Endothelial cell of umbilical vein (primary cell): ENCODE results near the gene TCEA2. TPM values are rescaled to one million over a fixed set of nuclear protein-coding genes. Genes with fewer than 3 reads are reported as not detected.

Experiments used
- BruUV-seq: library from RNA; stranded (reverse); fragments of 400-500 nt; replicated peaks from 2 replicates; lab custom pipeline; 2021; lab: Mats Ljungman, UMichigan
- CTCF ChIA-PET: fragments of 300-600, 350-600 bp; sonication (Branson Sonifier 250); formaldehyde crosslinking; loops from one replicate; lab custom pipeline; 2021; ENCODE audit warnings: antibody characterized with exemption, inconsistent platforms; lab: Charles Lee
- POLR2A ChIA-PET: fragments of 300-600, 350-600 bp; sonication (Branson Sonifier 250); formaldehyde crosslinking; loops from one replicate; lab custom pipeline; 2021; ENCODE audit warnings: antibody characterized with exemption, inconsistent platforms; lab: Charles Lee
- DNase-seq: peaks from one replicate; pipeline ENCODE4 v3.0.0-alpha.2; 2011; ENCODE audit warnings: low read depth, low spot score
- FAIRE-seq: peaks from 2 replicates; lab custom pipeline; 2011; peaks lifted over from hg19 to GRCh38; lab: Jason Lieb, UNC
- H2AFZ ChIP-seq: 2 replicates; pipeline ENCODE4 v1.6.0; 2012; ENCODE audit warnings: low read depth, low read length, control low read depth, inconsistent platforms
- H3K27ac ChIP-seq: 2 replicates; pipeline ENCODE4 v1.5.1; 2011; ENCODE audit warnings: low read depth, mild to moderate bottlenecking, control low read depth, low read length, moderate library complexity; ENCODE audit not compliant: insufficient read depth
- H3K27me3 ChIP-seq, 2 experiments: 2 replicates each; pipeline versions ENCODE4 v1.6.0 to v1.6.1; 2011; ENCODE audit warnings: low read length in 2 of 2, mixed read lengths in 1 of 2; ENCODE audit not compliant: control insufficient read depth in 2 of 2, insufficient read depth in 2 of 2
- H3K36me3 ChIP-seq, 2 experiments: 2 replicates in 1 of 2; 3 replicates in 1 of 2; pipeline ENCODE4 v1.5.1; 2011; ENCODE audit warnings: low read length in 2 of 2, mild to moderate bottlenecking in 1 of 2, moderate library complexity in 1 of 2; ENCODE audit not compliant: control insufficient read depth in 2 of 2, insufficient read depth in 2 of 2; ENCODE audit errors: extremely low read depth in 1 of 2
- H3K4me1 ChIP-seq: 3 replicates; pipeline ENCODE4 v1.5.1; 2011; ENCODE audit warnings: mild to moderate bottlenecking, low read length; ENCODE audit not compliant: control insufficient read depth, insufficient read depth; ENCODE audit errors: extremely low read depth
- H3K4me2 ChIP-seq: 2 replicates; pipeline ENCODE4 v1.6.1; 2011; ENCODE audit warnings: low read length, control low read depth, mixed read lengths; ENCODE audit not compliant: insufficient read depth
- H3K4me3 ChIP-seq, 3 experiments: fragments of 200-600 bp in 1 of 3; sonication (generic), shearing (Covaris generic) in 1 of 3; replicated peaks in 1 of 3; 2 replicates each; pipeline ENCODE4 v1.5.1; 2011 to 2016; ENCODE audit warnings: control low read depth in 3 of 3, low read length in 3 of 3, mild to moderate bottlenecking in 2 of 3, inconsistent platforms in 1 of 3, low read depth in 1 of 3, moderate library complexity in 1 of 3; ENCODE audit not compliant: insufficient read depth in 1 of 3
- H3K79me2 ChIP-seq: 2 replicates; pipeline ENCODE4 v1.6.0; 2012; ENCODE audit warnings: low read length, inconsistent platforms; ENCODE audit not compliant: control insufficient read depth, insufficient read depth
- H3K9ac ChIP-seq: replicated peaks from 2 replicates; pipeline ENCODE3; 2011; ENCODE audit warnings: low read length, control low read depth; ENCODE audit not compliant: insufficient read depth; ENCODE audit errors: extremely low read depth
- H3K9me1 ChIP-seq: replicated peaks from 3 replicates; pipeline ENCODE4 v1.6.0; 2011; ENCODE audit warnings: mild to moderate bottlenecking, low read length; ENCODE audit not compliant: control insufficient read depth, insufficient read depth; ENCODE audit errors: extremely low read depth
- H3K9me3 ChIP-seq: replicated peaks from 2 replicates; pipeline ENCODE4 v1.5.1; 2012; ENCODE audit warnings: low read length, inconsistent platforms; ENCODE audit not compliant: control insufficient read depth, insufficient read depth
- H4K20me1 ChIP-seq: replicated peaks from 2 replicates; pipeline ENCODE3; 2011; ENCODE audit warnings: mild to moderate bottlenecking, low read length; ENCODE audit not compliant: control insufficient read depth, insufficient read depth; ENCODE audit errors: extremely low read depth
- EZH2 ChIP-seq: IDR thresholded peaks from 2 replicates; pipeline ENCODE4 v1.6.1; 2012; ENCODE audit warnings: borderline replicate concordance, low read depth, mild to moderate bottlenecking, moderate library complexity, low read length, inconsistent platforms; ENCODE audit not compliant: severe bottlenecking
- JUN ChIP-seq: IDR thresholded peaks from 2 replicates; pipeline ENCODE4 v1.6.1; 2011; ENCODE audit warnings: borderline replicate concordance, low read depth; ENCODE audit not compliant: insufficient read length, insufficient read depth
- POLR2A ChIP-seq: IDR thresholded peaks from 2 replicates; pipeline ENCODE4 v1.6.1; 2012; ENCODE audit warnings: low read depth, mild to moderate bottlenecking, control low read depth, low read length
- dilution Hi-C: fragments of 300-500 bp; cut with MboI; formaldehyde crosslinking; loops from one replicate; pipeline ENCODE4 v1.15.0; 2019; ENCODE audit warnings: low sequenced_read_pairs; ENCODE audit not compliant: extremely low pct_ligation_motif_present
- intact Hi-C: fragments of 100-400 bp; cut with micrococcal nuclease; formaldehyde crosslinking; loops from one replicate; pipeline ENCODE4 v1.10.0; 2022
- polyA plus RNA-seq, 4 experiments: library from polyadenylated mRNA; depleted of rRNA in 3 of 4; stranded (reverse) in 3 of 4; unstranded in 1 of 4; fragments of >200 nt; gene quantifications; 2 replicates each; pipeline versions ENCODE4 v1.2.1 to v1.2.3, GENCODE V29; 2011 to 2012; ENCODE audit warnings: missing spikeins in 1 of 4
- total RNA-seq: library from RNA; stranded (reverse); gene quantifications from 2 replicates; pipeline ENCODE4 v1.2.3, GENCODE V29; 2021
- TF ChIP-seq, protein P1 (sequence below), 2 donors: IDR thresholded peaks; 1 replicate in 1 of 2; 2 replicates in 1 of 2; pipeline ENCODE4 v1.5.1; 2011; ENCODE audit warnings: low read length in 2 of 2, mild to moderate bottlenecking in 2 of 2, moderate library complexity in 2 of 2, control low read depth in 1 of 2, inconsistent platforms in 1 of 2, low read depth in 1 of 2; ENCODE audit not compliant: insufficient read depth in 1 of 2; ENCODE audit errors: extremely low read depth in 1 of 2

TCEA2 gene
- total and polyA plus RNA-seq, 2 donors (not counting 3 experiments of a cell fraction or from before 2014, with no cell fraction given) = 53.1 to 65.5 TPM

DNA sequence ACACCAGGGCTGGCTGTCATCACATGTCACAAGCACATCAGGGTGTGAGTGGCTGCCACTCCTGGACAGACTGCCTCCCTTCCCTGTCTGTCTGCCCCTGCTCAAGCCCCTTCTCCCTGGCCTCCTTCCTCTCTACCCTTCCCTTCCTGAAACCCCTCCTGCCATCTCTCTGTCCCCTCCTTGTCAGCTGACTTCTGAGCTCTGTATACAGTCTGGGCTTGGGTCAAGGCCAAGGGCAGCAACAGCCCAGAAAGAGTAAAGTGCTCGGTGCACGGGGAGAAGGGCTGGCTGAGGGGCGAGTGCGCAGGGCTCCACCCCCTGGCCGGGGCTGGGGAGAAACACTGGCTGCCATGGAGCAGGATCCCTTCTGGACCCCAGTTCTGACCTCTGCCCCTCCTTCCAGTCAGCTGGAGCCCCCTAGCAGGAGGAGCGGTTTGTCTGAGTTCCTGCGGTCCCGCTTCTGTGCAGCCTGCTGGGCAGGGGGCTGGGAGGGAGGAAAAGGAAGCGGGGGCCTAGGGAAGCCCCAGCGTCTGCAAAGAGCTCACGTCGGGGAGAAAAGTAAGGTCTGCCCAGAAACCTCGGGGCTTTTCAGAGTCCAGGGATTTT lies 19.2 kb downstream of the TCEA2 start:
- dilution Hi-C loops = no loop called here
- FAIRE-seq (no peak), DNase-seq (no peak)
- intact Hi-C loops = no loop called here
- Histone ChIP-seq H3K9me1 (no peaks in the 10 kb centered on the region), H3K4me2 (no peak overlapping the region), H3K79me2 (peaks cover 6% of the 10 kb centered on the region), H2AFZ (no peak overlapping the region), H3K9me3 (no peaks in the 10 kb centered on the region), H3K36me3 (no peaks in the 10 kb centered on the region), H3K27me3 (peaks cover 23 to 32% of the 10 kb centered on the region in 2 experiments), H4K20me1 (no peaks in the 10 kb centered on the region), H3K4me1 (peaks cover 20% of the 10 kb centered on the region), H3K4me3 (no peak overlapping the region), H3K9ac (no peak overlapping the region), H3K27ac (no peak overlapping the region)
- CTCF ChIA-PET = interaction anchor here (2.0 kb wide), 1 partner anchor 43 kb away, joined by 16 read pairs; no protein-coding TSS in a partner anchor
- TF ChIP-seq, protein P1, sequence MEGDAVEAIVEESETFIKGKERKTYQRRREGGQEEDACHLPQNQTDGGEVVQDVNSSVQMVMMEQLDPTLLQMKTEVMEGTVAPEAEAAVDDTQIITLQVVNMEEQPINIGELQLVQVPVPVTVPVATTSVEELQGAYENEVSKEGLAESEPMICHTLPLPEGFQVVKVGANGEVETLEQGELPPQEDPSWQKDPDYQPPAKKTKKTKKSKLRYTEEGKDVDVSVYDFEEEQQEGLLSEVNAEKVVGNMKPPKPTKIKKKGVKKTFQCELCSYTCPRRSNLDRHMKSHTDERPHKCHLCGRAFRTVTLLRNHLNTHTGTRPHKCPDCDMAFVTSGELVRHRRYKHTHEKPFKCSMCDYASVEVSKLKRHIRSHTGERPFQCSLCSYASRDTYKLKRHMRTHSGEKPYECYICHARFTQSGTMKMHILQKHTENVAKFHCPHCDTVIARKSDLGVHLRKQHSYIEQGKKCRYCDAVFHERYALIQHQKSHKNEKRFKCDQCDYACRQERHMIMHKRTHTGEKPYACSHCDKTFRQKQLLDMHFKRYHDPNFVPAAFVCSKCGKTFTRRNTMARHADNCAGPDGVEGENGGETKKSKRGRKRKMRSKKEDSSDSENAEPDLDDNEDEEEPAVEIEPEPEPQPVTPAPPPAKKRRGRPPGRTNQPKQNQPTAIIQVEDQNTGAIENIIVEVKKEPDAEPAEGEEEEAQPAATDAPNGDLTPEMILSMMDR (IDR thresholded peaks at IDR 0.05; ENCODE audit: extremely low read depth in 1 of 2, insufficient read depth in 1 of 2, low read depth in 1 of 2, low read length in 2 of 2) = no peak
- no peak for TF ChIP-seq POLR2A
- no peak for TF ChIP-seq EZH2
- TF ChIP-seq JUN = no peak
- BruUV-seq = no TSS peak
- POLR2A ChIA-PET = no interaction called here
